Hematopoietic multipotent progenitor cell treated with erythropoietin and hydrocortisone succinate and interleukin-3 and kit ligand, for 4 days (in vitro differentiated cells): ENCODE results near the gene FCAR.
"Not testable (repeated sequence)": the region's sequence is repeated elsewhere in the genome, so short reads cannot be mapped to it uniquely, and the experiment has no call there.

Experiments
- DNase-seq: peaks from one replicate; pipeline ENCODE4 v3.0.0-alpha.2; 2015

FCAR gene

GRCh38 chr19:54896036-54896435, 22.0 kb downstream of the FCAR start:
- no peak for DNase-seq

DNA sequence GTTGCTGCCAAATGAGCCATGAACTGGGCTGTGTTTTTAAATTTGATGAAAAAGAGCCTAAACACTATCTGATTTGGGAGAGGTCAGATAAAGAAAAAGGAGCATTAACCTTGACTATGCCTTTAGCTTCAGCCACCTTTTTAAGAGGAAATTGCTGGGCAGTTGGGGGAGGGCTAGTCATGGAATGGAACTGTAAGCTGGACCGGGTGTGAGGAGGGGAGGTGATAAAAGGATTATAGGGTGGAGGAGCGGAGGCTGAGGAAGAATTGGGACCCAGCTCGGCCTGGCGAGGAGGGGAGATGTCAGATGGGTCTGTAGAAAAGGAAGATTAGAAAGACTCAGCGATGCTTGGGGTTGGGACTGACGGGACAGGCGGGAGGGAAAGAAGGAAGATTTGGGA, 24.6 kb downstream of the FCAR start:
- DNase-seq = not testable (repeated sequence)

GRCh38 chr19:54899646-54900045, 25.6 kb downstream of the FCAR start:
- not testable (repeated sequence) for DNase-seq

DNA sequence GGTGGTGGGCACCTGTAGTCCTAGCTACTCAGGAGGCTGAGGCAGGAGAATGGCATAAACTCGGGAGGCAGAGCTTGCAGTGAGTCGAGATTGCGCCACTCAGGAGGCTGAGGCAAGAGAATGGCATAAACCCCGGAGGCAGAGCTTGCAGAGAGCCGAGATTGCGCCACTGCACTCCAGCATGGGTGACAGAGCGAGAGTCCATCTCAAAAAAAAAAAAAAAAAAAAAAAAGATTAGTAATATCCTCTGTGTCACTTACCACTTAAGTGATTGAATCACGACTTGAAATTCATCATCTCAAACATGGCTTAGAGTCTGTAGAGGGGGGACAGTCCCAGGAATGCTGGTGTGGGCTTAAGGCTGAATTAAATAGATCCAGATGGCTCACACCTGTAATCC, 27.1 kb downstream of the FCAR start:
- peak; percentile 41 for DNase-seq

DNA sequence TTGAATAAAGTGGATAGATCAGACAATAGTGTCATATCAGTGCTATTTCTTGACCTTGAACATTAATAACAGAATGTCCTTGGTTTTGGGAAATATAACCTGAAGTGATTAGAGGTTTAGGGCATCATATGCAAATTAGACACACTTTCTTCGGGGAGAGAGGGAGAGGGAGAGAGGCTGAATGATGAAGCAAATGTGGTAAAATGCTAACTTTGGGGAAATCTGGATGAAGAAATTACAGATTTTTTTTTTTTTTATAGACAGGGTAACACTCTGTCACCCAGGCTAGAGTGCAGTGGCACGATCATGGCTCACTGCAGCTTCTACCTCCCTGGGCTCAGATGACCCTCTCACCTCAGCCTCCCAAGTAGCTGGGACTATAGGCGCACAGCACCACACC, 28.0 kb downstream of the FCAR start:
- no peak for DNase-seq

DNA sequence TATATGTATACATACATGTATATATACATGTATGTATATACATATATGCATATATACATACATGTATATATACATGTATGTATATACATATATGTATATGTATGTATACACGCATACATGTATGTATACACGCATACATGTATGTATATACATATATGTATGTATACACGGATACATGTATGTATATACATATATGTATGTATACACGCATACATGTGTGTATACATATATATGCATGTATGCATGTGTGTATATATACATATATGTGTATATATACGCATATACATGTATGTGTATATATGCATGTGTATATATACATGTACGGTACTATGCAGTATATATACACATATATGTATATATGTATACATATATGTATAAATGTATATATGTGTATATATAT, 29.3 kb downstream of the FCAR start:
- no peak for DNase-seq

- not testable (repeated sequence) for DNase-seq
These were observed 30.2 kb downstream of the FCAR start for GRCh38 chr19:54904261-54904660.

DNA sequence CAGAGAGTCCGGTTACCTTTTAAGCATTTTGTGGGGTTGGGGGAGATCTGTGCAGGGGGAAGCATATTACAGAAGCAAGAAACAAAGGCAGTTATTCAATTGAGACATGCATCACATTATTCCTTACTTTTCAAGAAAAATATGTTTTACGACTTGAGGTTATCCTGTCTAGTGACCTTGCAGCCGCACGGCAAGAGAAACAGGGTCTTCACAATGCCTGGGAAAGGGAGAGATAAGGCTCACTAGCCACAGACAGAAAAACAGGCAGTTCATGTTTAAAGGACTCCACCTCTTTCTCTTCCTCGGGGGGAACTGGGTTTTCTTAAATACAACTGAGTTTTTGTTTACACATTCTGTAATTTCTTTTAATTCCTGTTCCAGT, 31.4 kb downstream of the FCAR start:
- DNase-seq = peak; percentile 71

GRCh38 chr19:54905803-54906511, 31.9 kb downstream of the FCAR start, which contains the start of gene NCR1:
TSS of gene NCR1 (plus strand) at chr19:54906148. CDS start at chr19:54906188, 40 bp downstream.
- peak; percentile 74 for DNase-seq

GRCh38 chr19:54906819-54907218, 32.8 kb downstream of the FCAR start:
- no peak for DNase-seq

DNA sequence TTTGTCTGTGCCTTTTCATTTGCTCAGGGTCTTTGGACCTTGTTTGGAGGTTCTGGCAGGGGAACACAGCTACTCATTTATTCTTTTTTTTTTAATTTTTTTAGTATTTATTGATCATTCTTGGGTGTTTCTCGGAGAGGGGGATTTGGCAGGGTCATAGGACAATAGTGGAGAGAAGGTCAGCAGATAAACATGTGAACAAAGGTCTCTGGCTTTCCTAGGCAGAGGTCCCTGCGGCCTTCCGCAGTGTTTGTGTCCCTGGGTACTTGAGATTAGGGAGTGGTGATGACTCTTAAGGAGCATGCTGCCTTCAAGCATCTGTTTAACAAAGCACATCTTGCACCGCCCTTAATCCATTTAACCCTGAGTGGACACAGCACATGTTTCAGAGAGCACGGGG, 33.9 kb downstream of the FCAR start:
- DNase-seq = not testable (repeated sequence)

- no peak for DNase-seq
These were observed 42.8 kb downstream of the FCAR start for GRCh38 chr19:54916822-54917221.

DNA sequence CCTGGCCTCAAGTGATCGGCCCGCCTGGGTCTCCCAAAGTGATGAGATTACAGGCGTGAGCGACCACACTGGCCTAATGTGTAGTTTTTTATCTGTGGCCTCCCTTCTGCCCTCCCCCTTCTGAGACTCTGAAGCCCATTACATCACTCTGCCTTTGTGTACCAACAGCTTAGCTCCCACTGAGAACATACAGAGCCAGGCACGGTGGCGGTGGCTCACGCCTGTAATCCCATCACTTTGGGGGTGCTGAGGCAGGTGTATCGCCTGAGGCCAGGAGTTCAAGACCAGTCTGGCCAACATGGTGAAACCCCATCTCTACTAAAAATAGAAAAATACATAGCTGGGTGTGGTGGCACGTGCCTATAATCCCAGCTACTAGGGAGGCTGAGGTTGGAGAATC, 44.5 kb downstream of the FCAR start:
- no peak for DNase-seq

DNA sequence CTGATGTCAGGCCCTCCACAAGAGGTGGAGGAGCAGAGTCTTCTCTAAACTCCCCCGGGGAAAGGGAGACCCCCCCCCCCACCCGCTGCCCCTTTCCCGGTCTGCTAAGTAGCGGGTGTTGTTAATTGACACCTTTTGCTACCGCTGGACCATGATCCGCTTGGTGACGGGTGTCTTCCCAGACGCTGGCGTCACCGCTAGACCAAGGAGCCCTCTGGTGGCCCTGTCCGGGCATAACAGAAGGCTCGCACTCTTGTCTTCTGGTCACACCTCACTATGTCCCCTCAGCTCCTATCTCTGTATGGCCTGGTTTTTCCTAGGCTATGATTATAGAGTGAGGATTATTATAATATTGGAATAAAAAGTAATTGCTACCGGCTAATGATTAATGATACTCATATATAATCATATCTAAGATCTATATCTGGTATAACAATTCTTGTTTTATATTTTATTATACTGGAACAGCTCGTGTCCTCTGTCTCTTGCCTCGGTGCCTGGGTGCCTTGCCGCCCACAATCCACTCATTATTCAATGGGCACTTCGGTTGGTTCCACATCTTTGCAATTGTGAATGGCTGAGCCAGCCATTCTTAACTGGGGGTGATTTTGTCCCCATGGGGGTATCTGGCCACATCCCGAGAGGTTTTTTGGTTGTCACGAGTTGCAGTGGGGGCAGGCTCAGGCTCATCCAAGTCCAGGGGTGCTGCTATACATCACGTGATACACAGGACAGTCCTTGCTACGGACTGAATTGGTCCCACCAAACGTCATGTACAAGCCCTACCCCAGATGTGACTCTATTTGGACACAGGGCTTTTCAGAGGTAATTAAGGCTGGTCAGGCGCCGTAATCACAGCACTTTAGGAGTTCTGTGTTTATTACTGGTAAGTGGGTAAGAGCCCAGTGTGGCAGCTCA, 45.9 kb downstream of the FCAR start:
- peak; percentile 36 for DNase-seq

DNA sequence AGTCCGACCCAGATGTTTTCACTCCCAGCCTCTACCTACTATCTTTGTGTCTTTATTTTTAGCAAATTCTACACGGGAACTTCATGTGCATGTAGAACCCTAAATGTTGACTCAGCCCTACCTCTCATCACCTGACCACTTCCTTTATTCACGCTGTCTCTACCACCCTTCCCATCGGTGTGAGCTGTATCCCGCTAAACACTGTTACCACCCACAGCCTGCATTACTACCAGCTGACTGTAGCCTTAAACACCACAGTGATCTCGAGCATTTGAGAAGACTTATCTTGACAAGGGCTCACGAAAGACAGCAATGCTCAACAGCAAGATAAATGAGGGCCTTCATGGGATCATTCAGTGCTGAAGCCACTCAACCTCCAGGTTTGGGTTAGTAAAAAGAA, 47.0 kb downstream of the FCAR start:
- no peak for DNase-seq

DNA sequence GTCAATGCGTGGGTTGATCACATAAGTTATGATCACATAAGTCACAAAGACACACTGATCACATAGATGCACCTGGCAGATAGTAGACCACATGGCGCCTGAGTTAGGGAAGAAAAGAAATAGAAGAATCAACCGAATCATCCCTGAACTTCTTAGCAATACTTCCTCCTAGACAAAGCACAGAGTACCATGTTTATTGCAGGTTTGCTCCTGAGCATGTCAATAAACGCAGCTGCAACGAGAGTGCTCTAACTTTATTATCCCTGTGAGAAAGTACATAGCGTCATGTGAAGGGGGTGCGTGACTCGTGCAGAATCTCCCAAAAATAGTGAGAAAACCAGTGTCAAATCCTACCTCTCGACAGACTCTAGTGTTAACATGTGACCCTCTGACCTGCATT, 49.2 kb downstream of the FCAR start:
- no peak for DNase-seq

DNA sequence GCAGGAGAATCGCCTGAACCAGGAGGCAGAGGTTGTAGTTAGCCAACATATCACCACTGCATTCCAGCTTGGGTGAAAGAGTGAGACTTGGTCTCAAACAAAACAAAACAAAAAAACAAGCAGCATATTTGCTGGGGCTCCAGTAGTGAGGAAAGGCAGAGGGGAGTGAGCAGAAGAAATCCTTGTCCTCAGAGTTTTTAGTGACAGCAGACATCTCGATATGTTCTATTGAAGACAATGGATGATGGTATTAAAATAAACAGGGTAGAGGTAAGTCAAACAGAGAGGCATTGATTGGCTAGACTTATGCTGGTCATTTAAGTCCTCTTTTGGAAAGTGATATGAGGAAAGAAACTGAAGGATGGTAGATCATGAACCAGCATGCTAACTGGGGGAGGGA, 54.3 kb downstream of the FCAR start:
- DNase-seq = peak; percentile 54

- DNase-seq = no peak
These were observed 63.9 kb downstream of the FCAR start for GRCh38 chr19:54937926-54938325.

DNA sequence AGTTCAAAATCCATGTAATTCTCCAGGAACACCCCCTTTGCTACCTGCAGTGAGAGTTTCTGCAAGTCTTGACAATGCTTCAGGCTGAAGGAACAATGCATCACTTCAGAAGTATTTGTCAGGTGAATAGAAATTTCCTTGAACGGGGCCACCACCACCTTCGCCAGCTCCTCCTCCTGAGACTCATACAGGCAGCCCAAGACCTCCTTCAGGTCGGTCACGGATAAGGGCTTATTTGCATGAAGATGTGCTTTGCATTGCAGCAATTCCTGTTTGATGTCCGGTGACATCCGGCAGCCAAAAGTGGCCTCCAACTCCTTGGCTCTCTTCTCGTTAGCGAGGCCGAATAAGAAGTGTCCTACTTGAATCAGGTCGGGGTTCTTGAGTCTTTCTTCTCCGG, 64.9 kb downstream of the FCAR start:
- DNase-seq = no peak

DNA sequence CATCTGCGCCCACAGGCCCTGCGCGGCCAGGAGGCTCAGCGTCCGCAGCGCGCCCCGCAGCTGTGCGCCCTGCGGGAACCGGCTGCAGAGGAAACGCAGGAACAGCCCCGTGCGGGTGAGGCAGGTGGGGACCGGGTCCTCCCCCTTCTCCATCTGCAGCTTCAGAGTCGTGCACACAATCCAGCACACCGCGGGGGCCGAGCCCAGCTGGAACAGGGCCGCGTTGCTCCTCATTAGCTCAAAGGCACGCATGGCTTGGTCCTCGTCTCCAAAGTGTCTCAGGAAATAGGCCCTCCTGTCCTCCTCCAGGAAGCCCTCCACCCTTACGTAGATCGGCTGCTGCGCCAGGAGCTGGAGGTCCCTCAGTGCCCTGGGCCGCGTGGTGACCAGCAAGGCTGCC, 65.5 kb downstream of the FCAR start:
- not testable (repeated sequence) for DNase-seq
